Hepatocyte (in vitro differentiated cells): ENCODE results near the gene RAD9A. TPM values are rescaled to one million over a fixed set of nuclear protein-coding genes. Genes with fewer than 3 reads are reported as not detected.
A peak's percentile ranks its signal among the peaks of the same experiment; 100 is the strongest.

Experiments
- DNase-seq: peaks from one replicate; pipeline ENCODE4 v3.0.0-alpha.2; 2016; ENCODE audit warnings: low spot score
- H2AFZ ChIP-seq: fragments of 200-600 bp; sonication (generic); 2 replicates; pipeline ENCODE4 v1.6.0; 2016; ENCODE audit warnings: antibody characterized with exemption, mild to moderate bottlenecking
- H3K27ac ChIP-seq: fragments of 200-600 bp; sonication (generic); 2 replicates; pipeline ENCODE4 v1.5.1; 2016; ENCODE audit warnings: mild to moderate bottlenecking
- H3K27me3 ChIP-seq: fragments of 200-600 bp; sonication (generic); 2 replicates; pipeline ENCODE4 v1.6.1; 2016
- H3K36me3 ChIP-seq: fragments of 200-600 bp; sonication (generic); replicated peaks from 2 replicates; pipeline ENCODE4 v1.5.1; 2016; ENCODE audit warnings: low read depth; ENCODE audit not compliant: insufficient read depth
- H3K4me1 ChIP-seq: fragments of 200-600 bp; sonication (generic); 2 replicates; pipeline ENCODE4 v1.5.1; 2016; ENCODE audit warnings: mild to moderate bottlenecking, moderate library complexity; ENCODE audit not compliant: insufficient read depth
- H3K4me2 ChIP-seq: fragments of 200-600 bp; sonication (generic); 2 replicates; pipeline ENCODE4 v1.6.0; 2016
- H3K4me3 ChIP-seq: fragments of 200-600 bp; sonication (generic); 2 replicates; pipeline ENCODE4 v1.5.1; 2016; ENCODE audit warnings: mild to moderate bottlenecking
- H3K79me2 ChIP-seq: fragments of 200-600 bp; sonication (generic); 2 replicates; pipeline ENCODE4 v1.6.0; 2017; ENCODE audit warnings: mild to moderate bottlenecking
- H3K9me2 ChIP-seq: fragments of 200-600 bp; sonication (generic); replicated peaks from 2 replicates; pipeline ENCODE4 v1.6.0; 2017; ENCODE audit warnings: mild to moderate bottlenecking; ENCODE audit not compliant: insufficient read depth
- H3K9me3 ChIP-seq: fragments of 200-600 bp; sonication (generic); 2 replicates; pipeline ENCODE4 v1.5.1; 2016; ENCODE audit warnings: low read depth, mild to moderate bottlenecking
- H4K20me1 ChIP-seq: fragments of 200-600 bp; sonication (generic); 2 replicates; pipeline ENCODE4 v1.6.0; 2016; ENCODE audit warnings: mild to moderate bottlenecking; ENCODE audit not compliant: insufficient read depth, poor library complexity, severe bottlenecking
- EZH2 ChIP-seq: fragments of 200-600 bp; sonication (generic); IDR thresholded peaks from 2 replicates; pipeline ENCODE4 v1.6.1; 2016; ENCODE audit warnings: antibody characterized with exemption, mild to moderate bottlenecking, borderline replicate concordance
- EZH2phosphoT487 ChIP-seq: fragments of 200-600 bp; sonication (generic); IDR thresholded peaks from one replicate; pipeline ENCODE4 v1.6.1; 2018; ENCODE audit warnings: antibody characterized with exemption, mild to moderate bottlenecking, low read depth, moderate library complexity; ENCODE audit not compliant: unreplicated experiment, severe bottlenecking
- WGBS: methylation state at CpG from one replicate; pipeline ENCODE4 v1.1.6; 2016; ENCODE audit warnings: low lambda C conversion rate; ENCODE audit errors: missing lambda C conversion rate; 5-methylcytosine and 5-hydroxymethylcytosine counted together
- polyA plus RNA-seq: library from polyadenylated mRNA; unstranded; fragments of >200 nt; fragmentation: Nextera tagmentation; extraction: Ambion mirVana; gene quantifications from 2 replicates; pipeline ENCODE4 v1.2.1, GENCODE V29; 2016
- total RNA-seq: library from RNA; depleted of rRNA; stranded (reverse); fragments of >200 nt; gene quantifications from 2 replicates; pipeline ENCODE4 v1.2.3, GENCODE V29; 2014
- TF ChIP-seq, protein P1 (sequence below): fragments of 200-600 bp; sonication (generic); IDR thresholded peaks from 2 replicates; pipeline ENCODE4 v1.5.1; 2016; ENCODE audit warnings: antibody characterized with exemption, mild to moderate bottlenecking; ENCODE audit not compliant: poor library complexity

The RAD9A gene
- total and polyA plus RNA-seq, 2 experiments from 2014 or later, result 20.2 to 24.0 TPM

DNA sequence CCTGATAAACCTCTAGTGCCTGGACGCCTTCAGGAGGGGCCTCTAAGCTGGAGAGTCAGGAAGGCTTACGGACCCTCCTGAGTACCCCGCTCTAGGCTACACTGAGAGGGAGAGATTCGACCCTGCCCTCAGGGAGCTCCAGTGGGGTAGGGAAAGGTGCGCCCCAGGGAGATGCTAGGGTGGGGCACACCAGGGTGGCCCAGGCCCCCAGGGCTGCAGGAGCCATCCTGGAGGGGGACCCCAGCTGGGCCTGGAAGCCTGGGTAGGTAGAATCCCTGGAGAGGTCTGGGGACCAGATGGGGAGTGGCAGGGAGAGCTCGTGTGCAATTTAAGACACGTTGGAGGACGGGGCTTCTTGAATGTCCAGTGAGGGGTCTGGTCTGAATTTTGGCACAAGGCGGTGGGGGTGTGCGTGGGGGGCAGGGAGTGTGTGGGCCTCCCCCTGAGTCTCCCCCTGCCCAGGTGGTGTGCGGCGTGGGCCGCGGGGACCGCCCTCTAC is 28.4 kb downstream of the RAD9A start:
- peaks cover 10% of the 10 kb centered on the region for H3K4me1 ChIP-seq
- no peaks in the 10 kb centered on the region for H3K9me2 ChIP-seq
- H3K9me3 ChIP-seq, result no peaks in the 10 kb centered on the region
- H3K27me3 ChIP-seq, result no peaks in the 10 kb centered on the region
- H2AFZ ChIP-seq, result no peak overlapping the region
- peak overlapping the region; percentile 94 for H3K4me2 ChIP-seq
- no peaks in the 10 kb centered on the region for H3K36me3 ChIP-seq
- 57% methylated on average over 10 of the region's 15 CpGs for WGBS
- no peaks in the 10 kb centered on the region for H4K20me1 ChIP-seq
- TF ChIP-seq, protein P1, sequence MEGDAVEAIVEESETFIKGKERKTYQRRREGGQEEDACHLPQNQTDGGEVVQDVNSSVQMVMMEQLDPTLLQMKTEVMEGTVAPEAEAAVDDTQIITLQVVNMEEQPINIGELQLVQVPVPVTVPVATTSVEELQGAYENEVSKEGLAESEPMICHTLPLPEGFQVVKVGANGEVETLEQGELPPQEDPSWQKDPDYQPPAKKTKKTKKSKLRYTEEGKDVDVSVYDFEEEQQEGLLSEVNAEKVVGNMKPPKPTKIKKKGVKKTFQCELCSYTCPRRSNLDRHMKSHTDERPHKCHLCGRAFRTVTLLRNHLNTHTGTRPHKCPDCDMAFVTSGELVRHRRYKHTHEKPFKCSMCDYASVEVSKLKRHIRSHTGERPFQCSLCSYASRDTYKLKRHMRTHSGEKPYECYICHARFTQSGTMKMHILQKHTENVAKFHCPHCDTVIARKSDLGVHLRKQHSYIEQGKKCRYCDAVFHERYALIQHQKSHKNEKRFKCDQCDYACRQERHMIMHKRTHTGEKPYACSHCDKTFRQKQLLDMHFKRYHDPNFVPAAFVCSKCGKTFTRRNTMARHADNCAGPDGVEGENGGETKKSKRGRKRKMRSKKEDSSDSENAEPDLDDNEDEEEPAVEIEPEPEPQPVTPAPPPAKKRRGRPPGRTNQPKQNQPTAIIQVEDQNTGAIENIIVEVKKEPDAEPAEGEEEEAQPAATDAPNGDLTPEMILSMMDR, result no peak
- TF ChIP-seq EZH2 (no peak), EZH2phosphoT487 (no peak)
- no peak for DNase-seq
- H3K4me3 ChIP-seq, result peak overlapping the region; percentile 81
- H3K79me2 ChIP-seq, result no peaks in the 10 kb centered on the region
- H3K27ac ChIP-seq, result peak overlapping the region; percentile 92

DNA sequence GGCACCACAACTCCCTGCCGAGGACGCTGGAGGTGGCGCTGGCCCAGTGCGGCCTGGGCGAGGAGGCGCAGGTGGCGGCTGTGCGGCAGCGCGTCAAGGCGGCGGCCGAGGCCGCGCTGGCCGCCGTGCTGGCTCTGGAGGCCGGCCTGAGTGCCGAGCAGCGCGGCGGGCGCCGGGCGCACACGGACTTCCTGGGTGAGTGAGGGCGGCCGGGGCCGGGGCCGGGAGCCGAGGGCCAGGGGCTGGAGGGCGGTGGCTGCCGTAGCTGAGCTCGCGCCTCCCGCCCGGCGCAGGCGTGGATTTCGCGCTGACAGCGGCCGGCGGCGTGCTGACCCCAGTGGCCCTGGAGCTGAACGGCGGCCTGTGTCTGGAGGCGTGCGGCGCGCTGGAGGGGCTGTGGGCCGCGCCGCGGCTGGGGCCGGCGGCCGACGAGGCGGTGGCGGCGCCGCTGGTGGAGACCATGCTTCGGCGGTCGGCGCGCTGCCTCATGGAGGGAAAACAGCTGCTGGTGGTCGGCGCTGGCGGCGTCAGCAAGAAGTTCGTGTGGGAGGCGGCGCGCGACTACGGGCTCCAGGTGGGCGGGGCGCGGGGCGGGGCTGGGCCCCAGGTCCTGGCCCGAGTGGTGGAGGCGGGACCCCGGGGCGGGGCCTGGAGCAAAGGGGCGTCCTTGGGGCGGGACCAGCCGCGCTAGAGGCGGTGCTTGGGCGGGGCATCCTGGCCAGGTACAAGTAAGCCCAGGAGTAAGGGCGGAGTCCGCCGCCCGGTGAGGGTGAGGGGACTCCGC is 29.1 kb downstream of the RAD9A start:
- H3K9me3 ChIP-seq, result no peaks in the 10 kb centered on the region
- peak overlapping the region; percentile 81 for H3K4me3 ChIP-seq
- H3K79me2 ChIP-seq, result no peaks in the 10 kb centered on the region
- DNase-seq, result peak; percentile 99
- peak overlapping the region; percentile 92 for H3K27ac ChIP-seq
- peak overlapping the region; percentile 94 for H3K4me2 ChIP-seq
- H3K36me3 ChIP-seq, result no peaks in the 10 kb centered on the region
- TF ChIP-seq, protein P1, result no peak
- TF ChIP-seq EZH2phosphoT487 (no peak), EZH2 (no peak)
- H2AFZ ChIP-seq, result peak overlapping the region; percentile 67
- peaks cover 8% of the 10 kb centered on the region for H3K4me1 ChIP-seq
- no peaks in the 10 kb centered on the region for H3K27me3 ChIP-seq
- WGBS, result 1% methylated on average over 65 of the region's 97 CpGs
- no peaks in the 10 kb centered on the region for H3K9me2 ChIP-seq
- H4K20me1 ChIP-seq, result no peaks in the 10 kb centered on the region

DNA sequence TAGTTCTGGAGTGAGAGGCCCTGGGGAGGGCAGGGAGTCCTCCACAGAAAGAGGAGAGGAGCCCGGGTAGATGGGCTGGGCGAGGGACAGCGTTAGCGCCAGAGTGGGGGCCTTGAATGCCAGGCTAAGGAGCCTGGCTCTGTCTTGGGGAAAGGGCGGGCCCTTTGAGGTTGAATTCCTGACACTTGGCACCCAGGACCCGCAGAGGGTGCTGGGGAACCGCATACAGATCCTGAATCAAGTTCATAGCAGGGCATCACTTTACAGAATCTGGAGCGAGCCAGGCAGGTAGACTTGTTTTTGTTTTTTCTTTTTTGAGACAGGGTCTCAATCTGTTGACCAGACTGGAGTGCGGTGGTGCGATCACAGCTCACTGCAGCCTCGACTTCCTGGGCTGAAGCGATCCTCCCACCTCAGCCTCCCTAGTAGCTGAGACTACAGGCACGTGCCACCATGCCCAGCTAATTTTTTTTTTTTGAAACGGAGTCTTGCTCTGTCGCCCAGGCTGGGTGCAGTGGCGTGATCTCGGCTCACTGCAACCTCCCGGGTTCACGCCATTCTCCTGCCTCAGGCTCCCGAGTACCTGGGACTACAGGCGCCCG is 29.7 kb downstream of the RAD9A start:
- Histone ChIP-seq H3K36me3 (no peaks in the 10 kb centered on the region), H4K20me1 (no peaks in the 10 kb centered on the region), H3K4me2 (peak overlapping the region; percentile 94), H2AFZ (peak overlapping the region; percentile 67), H3K79me2 (no peaks in the 10 kb centered on the region), H3K9me3 (no peaks in the 10 kb centered on the region), H3K4me3 (no peak overlapping the region), H3K4me1 (peaks cover 8% of the 10 kb centered on the region), H3K9me2 (no peaks in the 10 kb centered on the region), H3K27me3 (no peaks in the 10 kb centered on the region), H3K27ac (peak overlapping the region; percentile 49)
- WGBS, result 74% methylated on average over 22 of the region's 22 CpGs
- TF ChIP-seq EZH2 (no peak), EZH2phosphoT487 (no peak)
- TF ChIP-seq, protein P1, result no peak
- DNase-seq, result no peak
